Heart right ventricle (tissue), 16 donors: ENCODE measurements around the gene TUBG2. TPM values are rescaled to one million over a fixed set of nuclear protein-coding genes. Genes with fewer than 3 reads are reported as not detected.
A peak's percentile ranks its signal among the peaks of the same experiment; 100 is the strongest.
"Not testable (repeated sequence)": the region's sequence is repeated elsewhere in the genome, so short reads cannot be mapped to it uniquely, and the experiment has no call there.

Experiments used
- ATAC-seq, 8 donors: fragments of 200-7000 bp; cut with Tn5 transposase; one replicate each; pipeline ENCODE4 v1.9.1; 2020; ENCODE audit warnings: mild to moderate bottlenecking in 8 of 8, moderate library complexity in 8 of 8, moderate number of reproducible peaks in 1 of 8
- DNase-seq, 2 donors: peaks; one replicate each; pipeline ENCODE4 v3.0.0-alpha.2; 2020
- H3K27ac ChIP-seq, 10 donors: fragments of 200-600 bp; sonication (generic) in 2 of 10; one replicate each; pipeline versions ENCODE4 v1.5.0 to v1.8.0; 2020 to 2022; ENCODE audit warnings: mild to moderate bottlenecking in 3 of 10
- H3K27me3 ChIP-seq, 7 donors: fragments of 200-600 bp; one replicate each; pipeline ENCODE4 v1.8.0; 2021 to 2022; ENCODE audit warnings: mild to moderate bottlenecking in 2 of 7
- H3K36me3 ChIP-seq, 9 donors: fragments of 200-600 bp; sonication (generic) in 1 of 9; one replicate each; pipeline versions ENCODE4 v1.5.0 to v1.8.0; 2020 to 2022; ENCODE audit warnings: mild to moderate bottlenecking in 2 of 9
- H3K4me1 ChIP-seq, 9 donors: fragments of 200-600 bp; sonication (generic) in 1 of 9; one replicate each; pipeline versions ENCODE4 v1.5.0 to v1.8.0; 2020 to 2022; ENCODE audit warnings: mild to moderate bottlenecking in 4 of 9
- H3K4me3 ChIP-seq, 10 donors: fragments of 200-600 bp; sonication (generic) in 2 of 10; one replicate each; pipeline versions ENCODE4 v1.5.0 to v1.8.0; 2020 to 2022; ENCODE audit warnings: mild to moderate bottlenecking in 7 of 10, moderate library complexity in 2 of 10
- H3K9me3 ChIP-seq, 11 donors: fragments of 200-600 bp in 10 of 11; sonication (generic) in 2 of 11; one replicate each; pipeline versions ENCODE4 v1.5.0 to v1.8.0; 2013 to 2022; ENCODE audit warnings: mild to moderate bottlenecking in 2 of 11, control low read depth in 1 of 11, moderate library complexity in 1 of 11
- CTCF ChIP-seq, 9 donors: fragments of 200-600 bp; sonication (generic) in 2 of 9; IDR thresholded peaks; one replicate each; pipeline versions ENCODE4 v1.5.0 to v1.8.0; 2021 to 2022; ENCODE audit warnings: antibody characterized with exemption in 9 of 9, mild to moderate bottlenecking in 5 of 9, moderate library complexity in 1 of 9
- WGBS, 2 donors: extraction: QIAGEN DNeasy Blood & Tissue Kit; methylation state at CpG; one replicate each; pipeline ENCODE4 v1.1.7; 2013; ENCODE audit warnings: inconsistent platforms in 1 of 2; 5-methylcytosine and 5-hydroxymethylcytosine counted together
- intact Hi-C, 10 donors: fragments of 100-400 bp; cut with DNase I; formaldehyde crosslinking; loops; one replicate each; pipeline versions ENCODE4 v1.11.1 to v1.14.2; 2022
- polyA plus RNA-seq, 2 donors: library from polyadenylated mRNA; stranded (reverse); fragments of 200-250 nt; gene quantifications; one replicate each; pipeline ENCODE4 v1.2.3, GENCODE V29; 2013
- total RNA-seq, 10 donors: library from RNA; stranded (reverse); fragmentation: NEBNext Ultra II Directional in 3 of 10; extraction: Animal tissue kit (Norgen Biotek cat#: 25700) in 3 of 10; gene quantifications; one replicate each; pipeline versions ENCODE4 v1.2.1 to v1.2.4, GENCODE V29; 2021 to 2023
- donor health status: Arrhythmogenic right ventricular cardiomyopathy.
- donor health status: ischemic (EF 13 %, LVEDD 7.1; RV severe dilation, severe dysfunction).
- donor health status: healthy with polysubstance abuse.
- donor health status: DM: no; HTN: yes; CAD: no.
- donor health status: DM: no; HTN: no; CAD: no.
- donor health status: ischemic (EF 25% LVEDD 6.9; RV normal size, moderate dysfunction).
- donor health status: ischemic (EF 25% LVEDD 5.7; RV mildly dilated, moderate dysfunction).
- donor health status: healthy.
- donor health status: DM: yes; HTN: yes; CAD: no.
- donor health status: Ischemic cardiomyopathy.
- donor health status: ischemic (EF 35%, LVEDD 5.7; RV mildly dilated, moderate dysfunction).
- donor health status: nonischemic (EF 11% LVEDD 7.7; RV severe dilation, severe dysfunction).
- donor health status: DM: yes; HTN: yes; CAD: no.
- donor health status: PGD.
- donor health status: ischemic (EF 29% LVEDD 5.4; RV normal size, mild dysfunction).
- donor health status: nonischemic (EF 23%, LVEDD 6.1; RV moderate dilation, normal function).

TUBG2 gene
- total and polyA plus RNA-seq, 12 donors = 9.8 to 21.3 (median 14.7) TPM

GRCh38 chr17:42655528-42655927, 3.6 kb upstream of the TUBG2 start:
- H3K36me3 ChIP-seq = no peaks in the 10 kb centered on the region
- WGBS, 2 donors = 73 to 74% methylated on average over 2 of the region's 2 CpGs
- ATAC-seq (no peak), DNase-seq (no peak)
- intact Hi-C loops = loop anchor here in 4 of 10 donors (5.0 kb wide), 2 partner anchors 38 to 48 kb away; partner anchors contain the start of genes RETREG3 (in 2 of the 4) and TUBG1 (in 2 of the 4)
- no peak overlapping the region for H3K4me3 ChIP-seq
- peaks cover 0 to 30% (median 19%) of the 10 kb centered on the region in 9 donors for H3K4me1 ChIP-seq
- peaks cover 0 to 14% (median 0%) of the 10 kb centered on the region in 7 donors for H3K27me3 ChIP-seq
- no peak for TF ChIP-seq CTCF (IDR thresholded peaks at IDR 0.05)
- H3K9me3 ChIP-seq = no peaks in the 10 kb centered on the region
- H3K27ac ChIP-seq = no peak overlapping the region

DNA sequence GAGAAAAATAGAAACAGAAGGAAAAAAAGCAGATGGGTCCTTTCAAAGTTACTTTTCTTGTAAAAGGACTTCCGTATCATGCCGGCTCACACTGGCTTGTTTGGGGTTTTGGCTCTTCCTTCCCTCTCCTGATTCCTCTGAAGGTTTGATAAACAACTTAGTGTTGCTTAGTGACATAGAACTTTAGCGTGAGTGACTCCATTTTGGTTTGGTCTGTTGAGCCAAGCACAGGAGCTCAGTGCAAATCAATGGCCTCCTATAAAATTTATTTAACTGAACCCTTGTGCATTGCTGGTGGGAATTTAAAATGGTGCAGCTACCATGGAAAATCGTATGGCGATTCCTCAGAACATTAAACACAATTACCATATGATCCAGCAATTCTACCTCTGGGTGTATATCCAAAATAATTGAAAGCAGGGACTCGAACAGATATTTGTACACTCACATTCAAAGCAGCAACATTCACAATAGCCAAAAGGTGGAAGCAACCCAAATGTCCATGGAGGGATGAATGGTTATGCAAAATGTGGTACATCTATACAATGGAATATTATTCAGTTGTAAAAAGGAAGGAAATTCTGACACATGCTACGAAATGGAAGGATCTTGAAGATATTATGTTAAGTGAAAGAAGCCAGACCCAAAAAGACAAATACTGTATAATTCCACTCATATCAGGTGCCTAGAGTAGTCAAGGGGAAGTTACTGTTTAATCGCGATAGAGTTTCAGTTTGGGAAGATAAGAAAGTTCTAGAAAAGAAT, 1.1 kb upstream of the TUBG2 start:
- 88 to 90% methylated on average over 9 of the region's 9 CpGs for WGBS, 2 donors
- no peak for DNase-seq
- Histone ChIP-seq H3K9me3 (no peaks in the 10 kb centered on the region), H3K27me3 (peaks cover 0 to 14% (median 0%) of the 10 kb centered on the region in 7 donors), H3K4me1 (peaks cover 0 to 39% (median 26%) of the 10 kb centered on the region in 9 donors), H3K27ac (peak overlapping the region in 1 of 10 donors; percentile 90), H3K4me3 (no peak overlapping the region), H3K36me3 (peaks cover 0 to 18% (median 0%) of the 10 kb centered on the region in 9 donors)
- ATAC-seq = no peak
- TF ChIP-seq CTCF (IDR thresholded peaks at IDR 0.05) = no peak
- intact Hi-C loops = loop anchor here in 4 of 10 donors (5.0 kb wide), 2 partner anchors 41 to 51 kb away; partner anchors contain the start of genes RETREG3 (in 2 of the 4) and TUBG1 (in 2 of the 4)

GRCh38 chr17:42659932-42660274, 819 bp downstream of the TUBG2 start:
- H3K27me3 ChIP-seq, DNase-seq, H3K9me3 ChIP-seq: not testable (repeated sequence)
- WGBS, 2 donors = 31 to 95% methylated on average over 1 to 6 of the region's 14 CpGs
- peak in 7 of 8 donors; percentile 12 to 53 (median 25) for ATAC-seq
- Histone ChIP-seq H3K4me1 (peaks cover 0 to 25% (median 12%) of the 10 kb centered on the region in 9 donors), H3K27ac (peak overlapping the region in 7 of 10 donors; percentile 72 to 90 (median 83)), H3K4me3 (peak overlapping the region in 9 of 10 donors; percentile 55 to 88 (median 76)), H3K36me3 (peaks cover 0 to 35% (median 0%) of the 10 kb centered on the region in 9 donors)
- intact Hi-C loops = loop anchor here in 6 of 10 donors (5.0 to 10.0 kb wide), 3 partner anchors 43 to 53 kb away; partner anchors contain the start of genes RETREG3 (in 2 of the 6) and TUBG1 (in 2 of the 6)

- intact Hi-C loops = loop anchor here in 2 of 10 donors (10.0 kb wide), 1 partner anchor 46 kb away; no protein-coding TSS in a partner anchor
- Histone ChIP-seq H3K36me3 (peaks cover 0 to 45% (median 0%) of the 10 kb centered on the region in 9 donors), H3K4me3 (no peak overlapping the region), H3K27me3 (no peaks in the 10 kb centered on the region), H3K9me3 (no peaks in the 10 kb centered on the region), H3K27ac (peak overlapping the region in 1 of 10 donors; percentile 24), H3K4me1 (peaks cover 0 to 25% (median 12%) of the 10 kb centered on the region in 9 donors)
- DNase-seq (no peak), ATAC-seq (no peak)
- WGBS, 2 donors = 60 to 66% methylated on average over 7 of the region's 7 CpGs
- no peak for TF ChIP-seq CTCF (IDR thresholded peaks at IDR 0.05)
Measured at GRCh38 chr17:42660692-42661345, 1.7 kb downstream of the TUBG2 start.
